Endodermal cell (in vitro differentiated cells): ENCODE results near the gene NEUROG2. TPM values are rescaled to one million over a fixed set of nuclear protein-coding genes. Genes with fewer than 3 reads are reported as not detected.

Experiments used
- DNase-seq: peaks from one replicate; pipeline ENCODE4 v3.0.0-alpha.2; 2017
- H3K27ac ChIP-seq: 2 replicates; pipeline ENCODE4 v1.5.1; 2013; ENCODE audit warnings: mild to moderate bottlenecking, low read depth, low read length, moderate library complexity
- H3K27me3 ChIP-seq: 2 replicates; pipeline ENCODE4 v1.6.1; 2013; ENCODE audit warnings: mild to moderate bottlenecking, low read length, moderate library complexity; ENCODE audit not compliant: insufficient read depth, control insufficient read depth, poor library complexity, severe bottlenecking
- H3K36me3 ChIP-seq: 2 replicates; pipeline ENCODE4 v1.7.0; 2013; ENCODE audit warnings: mild to moderate bottlenecking, low read length, moderate library complexity; ENCODE audit not compliant: control insufficient read depth, insufficient read depth
- H3K4me1 ChIP-seq: one replicate; pipeline ENCODE4 v1.7.0; 2013; ENCODE audit warnings: low read length; ENCODE audit not compliant: control insufficient read depth, insufficient read depth
- H3K4me3 ChIP-seq: 2 replicates; pipeline ENCODE4 v1.5.1; 2013; ENCODE audit warnings: mild to moderate bottlenecking, low read length, moderate library complexity
- H3K9ac ChIP-seq: 2 replicates; pipeline ENCODE4 v1.6.1; 2013; ENCODE audit warnings: mild to moderate bottlenecking, low read length, moderate library complexity; ENCODE audit not compliant: poor library complexity, severe bottlenecking; ENCODE audit errors: extremely low read depth
- H3K9me3 ChIP-seq: 2 replicates; pipeline ENCODE4 v1.6.1; 2013; ENCODE audit warnings: mild to moderate bottlenecking, low read length, moderate library complexity; ENCODE audit not compliant: control insufficient read depth
- H3K27ac Mint-ChIP-seq: 2 replicates; pipeline ENCODE4 v1.8.0; 2020; ENCODE audit warnings: mixed read lengths
- H3K27me3 Mint-ChIP-seq: 2 replicates; pipeline ENCODE4 v1.8.0; 2021; ENCODE audit warnings: mild to moderate bottlenecking, mixed read lengths; ENCODE audit not compliant: insufficient read depth
- H3K36me3 Mint-ChIP-seq: 2 replicates; pipeline ENCODE4 v1.8.0; 2020; ENCODE audit warnings: low read depth, mixed read lengths
- H3K4me1 Mint-ChIP-seq: 2 replicates; pipeline ENCODE4 v1.8.0; 2020; ENCODE audit warnings: mixed read lengths
- H3K4me3 Mint-ChIP-seq: 2 replicates; pipeline ENCODE4 v1.8.0; 2020; ENCODE audit warnings: mild to moderate bottlenecking, moderate library complexity, mixed read lengths
- H3K9me3 Mint-ChIP-seq: 2 replicates; pipeline ENCODE4 v1.8.0; 2020; ENCODE audit warnings: mild to moderate bottlenecking, mixed read lengths
- WGBS, 2 experiments: methylation state at CpG; one replicate each; pipeline versions ENCODE4 v1.1.5 to v1.1.7; 2013; ENCODE audit warnings: missing lambda C conversion rate in 2 of 2, mixed read lengths in 1 of 2; ENCODE audit not compliant: insufficient coverage in 1 of 2, insufficient read length in 1 of 2; 5-methylcytosine and 5-hydroxymethylcytosine counted together
- total RNA-seq, 2 donors: library from RNA; stranded (reverse); fragmentation: NEBNext Ultra II Directional in 1 of 2; extraction: Animal tissue kit (Norgen Biotek cat#: 25700) in 1 of 2; gene quantifications; 2 replicates in 1 of 2; 3 replicates in 1 of 2; pipeline ENCODE4 v1.2.1, GENCODE V29; 2021
- TF ChIP-seq, protein P1 (sequence below): fragments of 200-600 bp; sonication (generic); conservative IDR thresholded peaks from 2 replicates; pipeline ENCODE4 v1.5.0; 2021; ENCODE audit warnings: antibody characterized with exemption, mild to moderate bottlenecking

NEUROG2 gene
- total RNA-seq, 2 donors from 2014 or later, result 0.11 TPM; not detected in 1

GRCh38 chr4:112550728-112551127 lies 34.7 kb upstream of the NEUROG2 start:
- H3K4me1 ChIP-seq, result no peaks in the 10 kb centered on the region
- H3K9ac ChIP-seq, result no peak overlapping the region
- no peaks in the 10 kb centered on the region for H3K9me3 Mint-ChIP-seq
- TF ChIP-seq, protein P1, sequence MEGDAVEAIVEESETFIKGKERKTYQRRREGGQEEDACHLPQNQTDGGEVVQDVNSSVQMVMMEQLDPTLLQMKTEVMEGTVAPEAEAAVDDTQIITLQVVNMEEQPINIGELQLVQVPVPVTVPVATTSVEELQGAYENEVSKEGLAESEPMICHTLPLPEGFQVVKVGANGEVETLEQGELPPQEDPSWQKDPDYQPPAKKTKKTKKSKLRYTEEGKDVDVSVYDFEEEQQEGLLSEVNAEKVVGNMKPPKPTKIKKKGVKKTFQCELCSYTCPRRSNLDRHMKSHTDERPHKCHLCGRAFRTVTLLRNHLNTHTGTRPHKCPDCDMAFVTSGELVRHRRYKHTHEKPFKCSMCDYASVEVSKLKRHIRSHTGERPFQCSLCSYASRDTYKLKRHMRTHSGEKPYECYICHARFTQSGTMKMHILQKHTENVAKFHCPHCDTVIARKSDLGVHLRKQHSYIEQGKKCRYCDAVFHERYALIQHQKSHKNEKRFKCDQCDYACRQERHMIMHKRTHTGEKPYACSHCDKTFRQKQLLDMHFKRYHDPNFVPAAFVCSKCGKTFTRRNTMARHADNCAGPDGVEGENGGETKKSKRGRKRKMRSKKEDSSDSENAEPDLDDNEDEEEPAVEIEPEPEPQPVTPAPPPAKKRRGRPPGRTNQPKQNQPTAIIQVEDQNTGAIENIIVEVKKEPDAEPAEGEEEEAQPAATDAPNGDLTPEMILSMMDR, result no peak
- peaks cover 10% of the 10 kb centered on the region for H3K36me3 Mint-ChIP-seq
- H3K27me3 Mint-ChIP-seq, result no peaks in the 10 kb centered on the region
- no peak for DNase-seq
- no peak overlapping the region for H3K4me3 Mint-ChIP-seq
- no peak overlapping the region for H3K27ac ChIP-seq
- peaks cover 10% of the 10 kb centered on the region for H3K36me3 ChIP-seq
- no peak overlapping the region for H3K27ac Mint-ChIP-seq
- no peak overlapping the region for H3K4me3 ChIP-seq
- H3K4me1 Mint-ChIP-seq, result no peaks in the 10 kb centered on the region
- H3K27me3 ChIP-seq, result no peaks in the 10 kb centered on the region
- H3K9me3 ChIP-seq, result no peaks in the 10 kb centered on the region
- 93 to 95% methylated on average over 2 of the region's 2 CpGs for WGBS, 2 experiments

DNA sequence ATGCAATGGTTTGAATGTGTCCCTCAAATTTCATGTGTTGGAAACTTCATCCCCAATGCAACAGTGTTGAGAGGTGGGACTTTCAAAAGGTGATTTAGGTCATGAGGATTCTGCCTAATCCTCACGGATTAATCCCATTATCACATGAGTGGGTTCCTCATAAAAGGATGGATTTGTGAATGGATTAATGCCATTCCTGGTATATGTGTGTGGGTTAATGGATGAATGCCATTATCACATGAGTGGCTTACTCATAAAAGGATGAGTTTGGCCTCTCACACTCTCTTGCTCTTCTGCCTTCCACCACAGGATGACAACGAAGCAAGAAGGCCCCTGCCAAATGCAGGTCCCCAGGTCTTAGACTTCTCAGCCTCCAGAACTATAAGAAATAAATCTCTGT lies 30.5 kb upstream of the NEUROG2 start:
- Mint-ChIP-seq H3K27me3 (no peaks in the 10 kb centered on the region), H3K4me3 (no peak overlapping the region), H3K4me1 (no peaks in the 10 kb centered on the region), H3K9me3 (no peaks in the 10 kb centered on the region), H3K36me3 (peaks cover 2% of the 10 kb centered on the region), H3K27ac (no peak overlapping the region)
- TF ChIP-seq, protein P1, result no peak
- H3K27ac ChIP-seq, result no peak overlapping the region
- H3K4me3 ChIP-seq, result no peak overlapping the region
- no peaks in the 10 kb centered on the region for H3K9me3 ChIP-seq
- DNase-seq, result no peak
- peaks cover 10% of the 10 kb centered on the region for H3K36me3 ChIP-seq
- no peaks in the 10 kb centered on the region for H3K27me3 ChIP-seq
- 85% methylated on average over 2 of the region's 2 CpGs; no CpG with 5 or more reads in 1 of the 2 experiments for WGBS, 2 experiments
- no peak overlapping the region for H3K9ac ChIP-seq
- no peaks in the 10 kb centered on the region for H3K4me1 ChIP-seq

DNA sequence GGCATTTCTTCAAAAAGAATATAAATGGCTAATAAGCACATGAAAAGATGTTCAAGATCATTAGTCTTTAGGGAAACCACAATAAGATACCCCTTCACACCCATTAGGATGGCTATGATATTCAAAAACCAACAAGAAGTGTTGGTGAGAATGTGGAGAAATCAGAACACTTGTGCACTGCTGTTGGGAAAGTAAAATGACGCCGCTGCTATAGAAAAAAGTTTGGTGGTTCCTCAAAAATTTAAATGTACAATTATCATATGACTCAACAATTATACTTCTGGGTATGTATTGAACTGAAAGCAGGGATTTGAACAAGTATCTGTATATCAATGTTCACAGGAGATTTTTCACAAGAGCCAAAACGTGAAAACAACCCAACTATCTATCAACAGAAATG lies 29.4 kb upstream of the NEUROG2 start:
- Mint-ChIP-seq H3K9me3 (no peaks in the 10 kb centered on the region), H3K36me3 (peaks cover 2% of the 10 kb centered on the region), H3K27ac (no peak overlapping the region), H3K4me3 (no peak overlapping the region), H3K4me1 (no peaks in the 10 kb centered on the region), H3K27me3 (no peaks in the 10 kb centered on the region)
- Histone ChIP-seq H3K27me3 (no peaks in the 10 kb centered on the region), H3K9ac (no peak overlapping the region), H3K4me3 (no peak overlapping the region), H3K9me3 (no peaks in the 10 kb centered on the region), H3K36me3 (peaks cover 10% of the 10 kb centered on the region), H3K27ac (no peak overlapping the region), H3K4me1 (no peaks in the 10 kb centered on the region)
- DNase-seq, result no peak
- WGBS, 2 experiments, result 100% methylated on average over 3 of the region's 3 CpGs; no CpG with 5 or more reads in 1 of the 2 experiments
- TF ChIP-seq, protein P1, result no peak
